H1 (cell line): ENCODE data around the gene TRIM46. TPM values are rescaled to one million over a fixed set of nuclear protein-coding genes. Genes with fewer than 3 reads are reported as not detected.

Source experiments
- EGR1 ChIP-seq: IDR thresholded peaks from 2 replicates; pipeline ENCODE4 v1.6.1; 2011; ENCODE audit warnings: low read depth, low read length, borderline replicate concordance
- NRF1 ChIP-seq: IDR thresholded peaks from 2 replicates; pipeline ENCODE4 v1.6.1; 2011; ENCODE audit warnings: mild to moderate bottlenecking, low read depth, low read length, improper control_type of control experiment
- POLR2A ChIP-seq, 2 experiments: IDR thresholded peaks; 1 replicate in 1 of 2; 2 replicates in 1 of 2; pipeline ENCODE4 v1.6.1; 2011; ENCODE audit warnings: low read depth in 2 of 2, low read length in 2 of 2, mild to moderate bottlenecking in 2 of 2; ENCODE audit errors: control extremely low read depth in 1 of 2
- RFX5 ChIP-seq: IDR thresholded peaks from 2 replicates; pipeline ENCODE4 v1.6.1; 2011; ENCODE audit warnings: low read depth, low read length, improper control_type of control experiment, borderline replicate concordance
- SIN3A ChIP-seq, 2 experiments: IDR thresholded peaks in 1 of 2; conservative IDR thresholded peaks in 1 of 2; 2 replicates each; pipeline ENCODE4 v1.6.1; 2011 to 2012; ENCODE audit warnings: low read length in 2 of 2, improper control_type of control experiment in 1 of 2, low read depth in 1 of 2, mild to moderate bottlenecking in 1 of 2
- SIRT6 ChIP-seq: IDR thresholded peaks from one replicate; pipeline ENCODE4 v1.7.1; 2012; ENCODE audit warnings: low read length, inconsistent platforms
- TAF1 ChIP-seq: IDR thresholded peaks from 2 replicates; pipeline ENCODE4 v1.6.1; 2011; ENCODE audit warnings: mild to moderate bottlenecking, low read depth, low read length
- YY1 ChIP-seq: IDR thresholded peaks from 2 replicates; pipeline ENCODE4 v1.6.1; 2011; ENCODE audit warnings: low read depth, mild to moderate bottlenecking, low read length
- polyA plus RNA-seq, 7 experiments: library from polyadenylated mRNA; depleted of rRNA in 3 of 7; stranded (reverse) in 5 of 7; unstranded in 2 of 7; fragments of >200 nt in 5 of 7; fragments of 200-250 nt in 2 of 7; gene quantifications; 1 replicate in 5 of 7; 2 replicates in 1 of 7; 4 replicates in 1 of 7; pipeline versions ENCODE4 v1.2.1 to v1.2.3, GENCODE V29; 2011 to 2013; ENCODE audit warnings: missing spikeins in 2 of 7, mixed read lengths in 2 of 7
- total RNA-seq: library from RNA; stranded (reverse); fragmentation: NEBNext Ultra II Directional; extraction: Animal tissue kit (Norgen Biotek cat#: 25700); gene quantifications from 2 replicates; pipeline ENCODE4 v1.2.1, GENCODE V29; 2021
- TF ChIP-seq, protein P1 (sequence below): IDR thresholded peaks from 2 replicates; pipeline ENCODE4 v1.6.1; 2011; ENCODE audit warnings: low read length, improper control_type of control experiment

TRIM46 gene
- total and polyA plus RNA-seq, 2 of the 8 experiments (the other 6 are each of a cell fraction or from before 2014, with no cell fraction given): 15.5 to 21.6 TPM

DNA sequence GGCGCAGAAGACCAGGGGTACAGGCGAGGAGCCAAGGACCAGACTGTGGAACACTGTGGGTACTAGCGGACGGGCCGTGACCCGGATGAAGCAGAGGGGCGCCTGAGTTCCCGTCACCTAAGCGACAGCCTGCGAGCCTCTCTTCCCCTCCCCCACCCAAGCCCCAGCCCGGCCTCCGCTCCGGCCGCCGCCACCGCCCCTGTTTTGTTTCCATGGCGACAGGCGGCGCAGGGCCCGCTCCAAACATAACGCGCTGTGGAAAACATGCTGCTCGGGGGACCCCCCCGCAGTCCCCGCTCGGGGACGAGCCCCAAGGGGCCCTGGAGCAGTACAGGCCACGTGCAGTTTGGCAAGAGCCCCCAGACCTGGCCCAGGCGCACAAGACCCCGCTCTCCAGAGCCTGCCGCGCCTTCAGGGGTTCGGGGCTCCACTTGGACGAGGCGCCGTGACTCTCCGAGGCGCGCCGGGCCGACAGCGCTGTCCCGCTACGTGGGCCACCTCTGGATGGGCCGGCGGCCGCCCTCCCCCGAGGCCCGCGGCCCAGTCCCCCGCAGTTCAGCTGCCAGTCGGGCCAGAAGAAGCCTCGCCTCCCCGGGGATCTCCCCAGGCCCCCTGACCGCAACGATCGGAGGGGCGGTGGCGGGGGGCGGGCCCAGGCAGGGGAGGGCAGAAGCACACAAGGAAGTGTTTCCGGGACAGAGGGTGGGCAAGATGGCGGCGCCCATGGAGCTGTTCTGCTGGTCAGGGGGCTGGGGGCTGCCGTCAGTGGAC is 35.1 kb downstream of the TRIM46 start, which contains the start of gene MTX1 (continued):
- TF ChIP-seq NRF1 (no peak), RFX5 (no peak), EGR1 (peak; percentile 19; the same call in 1 of the 2 replicates), SIN3A (conservative IDR thresholded peaks at IDR 0.05 in 1 of 2, IDR thresholded peaks at IDR 0.05 in 1 of 2; ENCODE audit: low read depth in 1 of 2, low read length in 2 of 2) (peak; percentile 79 to 93; a peak in 3 of 4 replicates), POLR2A (IDR thresholded peaks at IDR 0.05; ENCODE audit: control extremely low read depth in 1 of 2, low read depth in 2 of 2, low read length in 2 of 2) (peak in 1 of 2 experiments; percentile 74; a peak in 2 of 3 replicates), YY1 (peak; percentile 97), SIRT6 (no peak), TAF1 (peak; percentile 80)
- TF ChIP-seq, protein P1, sequence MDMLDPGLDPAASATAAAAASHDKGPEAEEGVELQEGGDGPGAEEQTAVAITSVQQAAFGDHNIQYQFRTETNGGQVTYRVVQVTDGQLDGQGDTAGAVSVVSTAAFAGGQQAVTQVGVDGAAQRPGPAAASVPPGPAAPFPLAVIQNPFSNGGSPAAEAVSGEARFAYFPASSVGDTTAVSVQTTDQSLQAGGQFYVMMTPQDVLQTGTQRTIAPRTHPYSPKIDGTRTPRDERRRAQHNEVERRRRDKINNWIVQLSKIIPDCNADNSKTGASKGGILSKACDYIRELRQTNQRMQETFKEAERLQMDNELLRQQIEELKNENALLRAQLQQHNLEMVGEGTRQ: no peak
